SK-N-DZ (cell line): Measurements from ENCODE around the gene ERG28.

Experiments used
- DNase-seq: peaks from one replicate; pipeline ENCODE4 v3.0.0-alpha.2; 2015; ENCODE audit warnings: low spot score

ERG28 gene

GRCh38 chr14:75660238-75660629 is 442 bp downstream of the ERG28 start:
- no peak for DNase-seq

- no peak for DNase-seq
Measured at GRCh38 chr14:75658957-75659356, 1.7 kb downstream of the ERG28 start.

DNA sequence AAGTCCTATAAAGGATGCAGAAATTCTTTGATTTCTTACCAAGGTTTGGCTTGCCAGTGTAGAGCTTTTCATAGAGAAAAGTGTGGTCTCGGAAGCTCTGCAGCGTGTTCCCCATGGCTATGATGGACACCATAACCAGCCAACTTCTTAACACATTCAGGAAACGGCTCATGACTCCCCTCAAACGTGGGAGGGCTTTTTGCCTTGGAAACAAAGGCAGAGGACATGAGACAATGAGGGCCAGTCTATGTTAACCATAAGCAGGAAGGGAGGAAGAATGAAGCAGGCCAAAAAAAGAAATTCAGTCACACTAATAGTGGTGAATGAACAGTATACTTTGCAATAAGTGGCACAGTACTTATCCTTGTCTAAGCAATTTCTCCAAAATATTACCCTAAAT is 3.3 kb downstream of the ERG28 start:
- no peak for DNase-seq

DNA sequence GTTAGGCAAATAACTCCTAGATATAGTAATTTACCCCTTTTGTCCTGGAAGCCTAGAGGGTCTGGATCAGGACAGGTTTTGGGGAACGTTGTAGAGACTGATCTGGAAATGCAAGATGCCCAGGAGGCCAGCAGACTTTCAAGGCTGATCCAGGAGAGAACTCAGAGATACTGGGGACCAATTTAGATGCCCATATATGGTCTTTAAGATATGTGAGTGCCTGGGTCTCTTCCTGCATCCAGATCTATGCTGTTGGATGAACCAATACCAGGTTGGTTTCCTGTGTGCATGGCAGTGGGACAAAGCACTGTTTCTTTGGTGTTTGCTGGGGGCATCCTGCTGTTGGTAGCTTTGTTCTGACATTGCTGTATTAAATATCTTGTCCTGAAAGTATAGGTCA is 5.4 kb downstream of the ERG28 start:
- no peak for DNase-seq

DNA sequence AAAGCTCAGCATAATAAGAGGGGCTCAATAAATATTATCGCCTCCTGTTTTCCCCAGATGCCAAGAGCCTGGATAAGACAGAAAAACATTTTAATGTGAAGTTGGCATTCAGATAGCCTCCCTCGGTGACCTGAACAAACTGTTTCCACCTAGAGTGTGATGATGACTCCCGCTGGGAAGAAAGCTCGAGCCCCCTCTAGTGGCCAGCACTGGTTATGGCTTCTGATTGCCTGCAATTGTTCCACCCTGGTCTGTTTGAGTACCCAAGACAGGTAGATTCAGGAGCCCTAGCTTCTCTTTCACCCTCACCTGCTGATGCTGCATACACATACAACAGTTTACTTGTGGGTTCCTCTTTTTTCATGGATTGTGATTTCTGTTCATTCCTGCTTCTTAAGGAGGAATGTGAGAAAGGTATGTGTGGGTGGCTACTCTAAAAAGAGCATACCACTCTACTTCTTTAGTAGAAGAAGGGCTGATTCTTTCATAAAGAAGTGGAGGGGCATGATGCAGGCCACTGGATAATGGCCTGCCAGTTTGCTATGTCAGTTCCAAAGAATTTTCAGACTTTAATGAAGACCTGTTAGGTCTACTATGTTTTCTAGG is 6.4 kb downstream of the ERG28 start:
- peak; percentile 60 for DNase-seq

DNA sequence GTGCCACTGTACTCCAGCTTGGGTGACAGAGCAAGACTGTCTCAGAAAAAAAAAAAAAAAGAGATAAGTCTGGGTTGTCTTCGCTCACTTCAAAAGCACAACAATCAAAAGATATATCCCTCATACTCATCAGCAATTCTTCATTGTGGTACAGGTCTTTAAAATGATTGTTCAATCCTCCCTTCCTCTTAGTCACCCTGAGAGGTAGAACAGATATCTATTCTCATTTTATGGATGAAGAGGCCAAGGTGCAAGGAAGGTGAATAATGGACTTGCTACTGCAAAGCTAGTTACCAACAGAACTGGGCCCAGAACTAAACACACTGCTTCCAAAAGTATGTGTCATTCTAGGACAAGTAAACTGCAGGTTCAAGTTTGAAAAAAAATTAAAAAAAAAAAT is 7.1 kb downstream of the ERG28 start:
- no peak for DNase-seq

- no peak for DNase-seq
Measured at GRCh38 chr14:75650253-75651058, 10.2 kb downstream of the ERG28 start.

DNA sequence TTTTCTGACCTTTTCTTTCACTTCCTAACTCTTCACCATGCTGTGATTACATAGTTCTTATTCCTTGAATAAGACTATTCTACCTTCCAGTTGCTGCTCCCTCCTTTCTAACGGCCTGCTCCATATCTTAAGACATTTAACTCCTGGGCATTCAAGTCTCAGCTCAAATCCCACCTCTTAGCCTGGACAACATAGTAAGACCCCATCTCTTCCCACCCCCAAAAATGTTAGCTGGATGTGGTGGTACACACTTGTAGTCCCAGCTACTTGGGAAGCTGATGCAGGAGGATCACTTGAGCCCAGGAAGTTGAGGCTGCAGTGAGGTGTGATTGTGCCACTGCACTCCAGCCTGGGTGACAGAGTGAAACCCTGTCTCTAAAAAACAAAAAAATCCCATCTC is 10.9 kb downstream of the ERG28 start:
- no peak for DNase-seq

DNA sequence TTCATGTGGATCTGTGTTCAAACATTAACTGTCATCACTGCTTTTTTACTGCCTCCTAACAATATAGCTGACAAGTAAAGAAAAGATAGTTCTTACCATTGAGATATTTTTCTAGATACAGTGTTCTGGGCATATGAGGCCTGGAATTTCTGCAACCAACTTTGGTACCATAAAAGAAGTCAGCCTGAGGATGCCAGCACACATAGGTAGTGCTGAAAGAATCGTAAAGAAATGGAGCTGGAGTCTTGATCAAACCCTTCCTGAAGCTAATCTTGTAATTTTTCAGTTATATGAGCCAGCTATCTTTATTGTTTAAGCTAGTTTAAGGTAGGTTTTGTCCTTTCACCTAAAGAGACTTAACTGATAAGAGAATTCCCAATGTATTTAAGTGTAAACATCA is 11.3 kb downstream of the ERG28 start:
- DNase-seq = no peak

DNA sequence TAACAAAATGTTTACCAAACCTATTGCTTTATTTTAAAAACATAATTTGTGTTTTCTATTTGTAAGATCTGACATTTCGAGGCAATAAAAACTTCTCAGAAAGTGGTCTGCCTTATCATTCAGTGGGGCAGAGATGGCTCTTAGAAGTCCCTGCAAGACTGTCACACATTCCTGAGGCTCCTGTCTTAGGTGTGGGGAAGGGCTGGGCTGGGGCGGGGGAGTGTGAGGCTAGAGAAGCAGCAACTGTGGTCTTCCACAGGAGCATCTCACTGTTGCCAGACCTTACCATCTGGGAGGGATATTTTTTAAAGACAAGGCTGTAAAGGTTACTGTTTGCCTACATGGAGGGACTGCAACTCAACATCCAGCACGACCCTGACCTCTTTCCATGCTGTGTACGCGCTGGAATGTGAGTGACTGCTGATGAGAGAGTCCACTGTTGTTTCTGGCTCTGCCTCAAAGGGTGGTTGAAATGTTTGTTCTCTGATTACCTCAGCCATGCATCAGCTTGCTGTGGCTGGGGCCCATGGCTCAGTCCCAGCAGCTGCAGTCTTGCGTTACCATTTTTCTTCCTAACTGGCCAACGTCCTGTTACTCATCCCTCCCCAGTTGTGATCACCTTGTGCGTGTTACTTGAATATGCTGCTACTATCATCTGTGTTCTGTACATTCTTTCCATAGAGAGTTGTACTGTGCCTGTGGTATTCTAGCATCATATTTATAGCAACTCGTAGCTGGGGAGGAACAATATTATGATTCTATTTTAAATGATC is 12.4 kb downstream of the ERG28 start:
- no peak for DNase-seq

DNA sequence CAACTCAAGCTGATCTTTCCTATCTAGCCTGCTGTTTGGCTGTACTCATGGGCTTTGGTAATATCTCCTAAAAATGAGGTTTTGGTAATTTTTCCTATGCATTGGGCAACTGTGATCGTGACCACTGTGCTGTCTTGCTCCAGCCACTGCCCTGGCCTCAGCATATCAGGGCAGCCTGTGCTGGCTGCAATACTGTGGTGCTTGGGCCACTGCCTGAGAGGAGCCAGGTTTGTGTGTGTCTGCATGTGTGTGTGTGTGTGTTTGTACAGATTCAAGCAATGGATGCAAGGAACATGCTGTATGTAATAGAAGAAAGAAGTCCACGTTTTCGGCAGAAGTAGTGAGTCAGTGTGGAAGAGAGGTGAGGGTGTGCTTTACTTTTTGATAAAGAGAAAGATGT is 13.0 kb downstream of the ERG28 start:
- no peak for DNase-seq

GRCh38 chr14:75646762-75647161 is 13.9 kb downstream of the ERG28 start:
- DNase-seq = no peak

GRCh38 chr14:75645056-75645455 is 15.6 kb downstream of the ERG28 start:
- no peak for DNase-seq

GRCh38 chr14:75643985-75644384 is 16.7 kb downstream of the ERG28 start:
- DNase-seq = no peak

GRCh38 chr14:75640876-75641275 is 19.8 kb downstream of the ERG28 start:
- DNase-seq = no peak

- peak; percentile 58 for DNase-seq
Measured at GRCh38 chr14:75636100-75636692, 24.5 kb downstream of the ERG28 start.

DNA sequence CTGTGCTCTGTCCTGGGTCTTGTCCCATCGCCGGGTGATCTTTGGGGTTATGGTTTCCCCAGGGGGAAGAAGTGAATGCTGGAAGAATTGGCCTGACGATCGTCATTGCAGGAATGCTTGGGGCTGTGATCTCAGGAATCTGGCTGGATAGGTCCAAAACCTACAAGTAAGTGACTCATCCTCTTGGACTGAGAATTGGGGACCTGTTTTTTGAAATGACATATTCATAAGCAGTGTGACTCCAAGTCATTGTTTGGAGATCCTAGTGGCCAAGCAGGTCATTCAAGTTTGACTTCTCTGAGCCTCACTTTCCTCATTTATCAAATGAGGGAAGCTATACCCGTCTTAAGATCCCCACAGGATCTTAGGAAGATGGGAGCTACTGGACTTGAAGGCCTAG is 25.8 kb downstream of the ERG28 start:
- no peak for DNase-seq

DNA sequence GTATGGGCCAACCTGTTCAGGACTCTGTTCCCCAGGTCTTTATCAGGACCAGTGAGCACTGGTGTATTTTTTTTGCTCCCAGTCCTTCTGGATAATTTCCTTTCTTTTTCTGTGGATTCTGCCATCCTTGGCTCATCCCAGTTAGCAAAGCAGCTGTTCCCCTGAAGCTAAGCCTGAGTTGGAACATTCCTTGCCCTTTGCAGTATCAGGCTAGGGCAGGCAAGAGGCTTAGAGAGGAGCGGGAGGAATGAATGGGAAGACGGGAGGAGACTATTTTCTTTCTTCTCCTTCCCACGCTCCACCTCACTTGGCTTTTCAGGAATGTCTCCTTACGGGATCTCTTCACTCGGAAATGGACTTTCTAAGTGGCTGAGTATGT is 29.2 kb downstream of the ERG28 start:
- DNase-seq = no peak

DNA sequence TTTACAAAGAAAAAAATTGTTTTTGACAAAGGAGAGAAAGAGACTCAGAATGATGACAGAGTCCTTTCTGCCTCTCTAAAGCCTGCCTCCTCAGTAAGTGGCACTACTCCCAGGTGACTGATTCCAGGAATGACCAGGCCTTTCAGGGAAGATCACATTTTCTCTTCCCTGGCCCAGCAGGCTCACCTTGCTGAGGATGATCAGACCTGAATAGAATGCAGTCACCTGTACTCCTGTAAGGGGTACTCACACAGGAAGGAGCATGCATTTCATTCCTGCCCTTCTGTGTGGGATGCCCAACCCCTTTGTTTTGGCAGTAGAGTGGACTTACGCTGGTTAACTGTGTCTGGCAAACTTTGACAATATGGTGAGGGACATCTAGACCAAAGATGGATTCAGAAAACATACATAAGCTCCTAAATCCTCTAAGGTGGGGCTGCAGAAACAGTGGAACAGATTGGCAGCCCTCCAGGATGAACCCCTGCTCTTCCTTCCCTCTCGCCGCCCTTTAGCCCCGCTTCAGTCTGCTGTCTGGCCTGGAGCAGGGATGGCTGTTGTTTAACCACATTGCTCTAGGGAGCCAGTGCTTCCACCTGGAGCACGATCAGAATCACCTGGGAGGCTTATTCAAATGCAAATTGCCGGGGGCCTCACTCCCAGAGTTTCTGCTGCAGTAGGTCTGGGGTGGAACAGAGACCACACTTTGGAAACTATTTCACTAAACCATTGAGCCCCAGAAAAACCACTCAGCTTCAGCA is 29.8 kb downstream of the ERG28 start:
- DNase-seq = no peak

DNA sequence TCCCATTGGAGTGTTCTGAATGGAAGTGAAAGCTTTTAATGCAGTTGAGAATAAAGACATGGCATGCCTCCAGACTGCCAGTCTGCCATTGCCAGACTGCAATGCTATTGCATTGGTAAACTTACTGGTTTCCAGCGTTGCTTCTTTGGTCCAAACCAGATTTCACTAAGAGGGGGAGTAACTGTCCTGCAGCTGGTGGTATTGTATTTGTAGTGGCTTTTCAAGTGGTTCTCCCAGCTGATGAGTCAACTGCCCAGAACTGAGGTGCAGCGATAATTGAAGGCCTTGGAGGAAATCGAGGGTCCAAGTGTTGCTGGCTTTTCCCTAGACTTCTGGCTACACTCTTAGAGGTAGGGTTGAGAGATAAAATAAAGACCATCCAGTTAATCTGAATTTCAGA is 31.9 kb downstream of the ERG28 start:
- DNase-seq = no peak

DNA sequence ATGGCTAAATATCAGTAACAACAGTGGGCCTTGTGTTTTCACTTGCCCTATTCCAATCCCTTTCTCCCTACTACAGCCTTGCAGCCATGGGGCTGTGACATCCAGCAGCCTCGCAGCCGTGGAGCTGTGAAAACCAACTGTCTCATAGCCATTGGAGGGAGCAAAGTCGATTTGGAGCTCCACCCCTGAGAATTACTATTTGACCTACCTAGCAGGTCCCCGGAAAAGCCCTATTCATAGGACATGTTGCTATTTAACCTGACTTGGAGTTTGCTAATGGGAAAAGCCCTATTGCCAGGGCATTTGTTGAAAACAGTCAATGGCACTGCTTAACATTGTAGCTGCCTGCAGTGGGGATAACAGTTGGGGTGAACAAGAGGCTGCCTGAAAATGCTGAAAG is 33.3 kb downstream of the ERG28 start:
- DNase-seq = no peak

- DNase-seq = no peak
Measured at GRCh38 chr14:75626863-75627262, 33.8 kb downstream of the ERG28 start.
